Calu3 (cell line): ENCODE results near the gene TMPRSS13. TPM values are rescaled to one million over a fixed set of nuclear protein-coding genes. Genes with fewer than 3 reads are reported as not detected.
"Not testable (repeated sequence)": the region's sequence is repeated elsewhere in the genome, so short reads cannot be mapped to it uniquely, and the experiment has no call there.

Experiments used
- BruUV-seq: library from RNA; stranded (reverse); fragments of 400-500 nt; replicated peaks from 2 replicates; lab custom pipeline; 2021; lab: Mats Ljungman, UMichigan
- CTCF ChIA-PET: fragments of 300-600 bp; sonication (Branson Sonifier 250); formaldehyde crosslinking; loops from one replicate; lab custom pipeline; 2022; ENCODE audit warnings: antibody characterized with exemption; lab: Charles Lee
- DNase-seq: peaks from one replicate; pipeline ENCODE4 v3.0.0; 2022
- H3K27ac Mint-ChIP-seq: one replicate; pipeline ENCODE4 v1.8.0; 2022; ENCODE audit warnings: mixed read lengths; ENCODE audit not compliant: unreplicated experiment
- H3K27me3 Mint-ChIP-seq: one replicate; pipeline ENCODE4 v1.8.0; 2022; ENCODE audit warnings: mixed read lengths; ENCODE audit not compliant: unreplicated experiment
- H3K36me3 Mint-ChIP-seq: one replicate; pipeline ENCODE4 v1.8.0; 2022; ENCODE audit warnings: mild to moderate bottlenecking, moderate library complexity, mixed read lengths; ENCODE audit not compliant: insufficient read depth, unreplicated experiment
- H3K4me1 Mint-ChIP-seq: one replicate; pipeline ENCODE4 v1.8.0; 2022; ENCODE audit warnings: mild to moderate bottlenecking, low read depth, mixed read lengths; ENCODE audit not compliant: unreplicated experiment
- H3K4me3 Mint-ChIP-seq: one replicate; pipeline ENCODE4 v1.8.0; 2022; ENCODE audit warnings: mild to moderate bottlenecking, low read depth, moderate library complexity, mixed read lengths; ENCODE audit not compliant: unreplicated experiment
- H3K9me3 Mint-ChIP-seq: one replicate; pipeline ENCODE4 v1.8.0; 2022; ENCODE audit warnings: low read depth, mixed read lengths; ENCODE audit not compliant: unreplicated experiment
- intact Hi-C: fragments of 100-400 bp; cut with micrococcal nuclease; formaldehyde crosslinking; loops from one replicate; pipeline ENCODE4 v1.10.0; 2022; ENCODE audit not compliant: unreplicated experiment
- total RNA-seq: library from RNA; stranded (reverse); gene quantifications from 2 replicates; pipeline ENCODE4 v1.2.3, GENCODE V29; 2022
- TF ChIP-seq, protein P1 (sequence below): fragments of 200-600 bp; IDR thresholded peaks from one replicate; pipeline ENCODE4 v1.8.0; 2022; ENCODE audit warnings: antibody characterized with exemption; ENCODE audit not compliant: unreplicated experiment

The TMPRSS13 gene
- total RNA-seq, 1 experiment from 2014 or later: 2.3 TPM

DNA sequence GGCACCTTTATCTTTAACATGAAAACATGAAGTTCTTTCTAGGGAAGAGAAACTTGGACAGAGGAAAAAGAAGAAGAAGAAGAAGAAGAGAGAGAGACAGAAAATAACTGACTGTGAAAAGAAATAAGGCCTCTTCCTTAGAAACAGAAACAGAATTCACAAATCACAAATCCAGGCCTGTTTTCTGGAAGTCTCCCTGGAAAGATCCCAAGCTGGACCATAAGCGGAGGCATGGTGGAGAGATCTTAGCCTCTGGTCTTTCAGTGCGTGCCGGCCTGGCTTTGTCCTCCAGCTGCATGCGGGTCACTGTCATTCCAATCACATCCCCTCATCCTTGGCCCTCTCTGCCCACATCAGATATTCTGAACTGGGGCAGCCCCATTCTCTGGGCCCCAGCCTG, 59.6 kb downstream of the TMPRSS13 start:
- no peaks in the 10 kb centered on the region for H3K36me3 Mint-ChIP-seq
- no peak overlapping the region for H3K27ac Mint-ChIP-seq
- BruUV-seq: no TSS peak
- no peak for DNase-seq
- H3K27me3 Mint-ChIP-seq: peaks cover 66% of the 10 kb centered on the region
- TF ChIP-seq, protein P1, sequence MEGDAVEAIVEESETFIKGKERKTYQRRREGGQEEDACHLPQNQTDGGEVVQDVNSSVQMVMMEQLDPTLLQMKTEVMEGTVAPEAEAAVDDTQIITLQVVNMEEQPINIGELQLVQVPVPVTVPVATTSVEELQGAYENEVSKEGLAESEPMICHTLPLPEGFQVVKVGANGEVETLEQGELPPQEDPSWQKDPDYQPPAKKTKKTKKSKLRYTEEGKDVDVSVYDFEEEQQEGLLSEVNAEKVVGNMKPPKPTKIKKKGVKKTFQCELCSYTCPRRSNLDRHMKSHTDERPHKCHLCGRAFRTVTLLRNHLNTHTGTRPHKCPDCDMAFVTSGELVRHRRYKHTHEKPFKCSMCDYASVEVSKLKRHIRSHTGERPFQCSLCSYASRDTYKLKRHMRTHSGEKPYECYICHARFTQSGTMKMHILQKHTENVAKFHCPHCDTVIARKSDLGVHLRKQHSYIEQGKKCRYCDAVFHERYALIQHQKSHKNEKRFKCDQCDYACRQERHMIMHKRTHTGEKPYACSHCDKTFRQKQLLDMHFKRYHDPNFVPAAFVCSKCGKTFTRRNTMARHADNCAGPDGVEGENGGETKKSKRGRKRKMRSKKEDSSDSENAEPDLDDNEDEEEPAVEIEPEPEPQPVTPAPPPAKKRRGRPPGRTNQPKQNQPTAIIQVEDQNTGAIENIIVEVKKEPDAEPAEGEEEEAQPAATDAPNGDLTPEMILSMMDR: no peak
- H3K4me3 Mint-ChIP-seq: no peak overlapping the region
- H3K4me1 Mint-ChIP-seq: no peaks in the 10 kb centered on the region
- intact Hi-C loops: no loop called here
- CTCF ChIA-PET: no interaction called here
- H3K9me3 Mint-ChIP-seq: no peaks in the 10 kb centered on the region

DNA sequence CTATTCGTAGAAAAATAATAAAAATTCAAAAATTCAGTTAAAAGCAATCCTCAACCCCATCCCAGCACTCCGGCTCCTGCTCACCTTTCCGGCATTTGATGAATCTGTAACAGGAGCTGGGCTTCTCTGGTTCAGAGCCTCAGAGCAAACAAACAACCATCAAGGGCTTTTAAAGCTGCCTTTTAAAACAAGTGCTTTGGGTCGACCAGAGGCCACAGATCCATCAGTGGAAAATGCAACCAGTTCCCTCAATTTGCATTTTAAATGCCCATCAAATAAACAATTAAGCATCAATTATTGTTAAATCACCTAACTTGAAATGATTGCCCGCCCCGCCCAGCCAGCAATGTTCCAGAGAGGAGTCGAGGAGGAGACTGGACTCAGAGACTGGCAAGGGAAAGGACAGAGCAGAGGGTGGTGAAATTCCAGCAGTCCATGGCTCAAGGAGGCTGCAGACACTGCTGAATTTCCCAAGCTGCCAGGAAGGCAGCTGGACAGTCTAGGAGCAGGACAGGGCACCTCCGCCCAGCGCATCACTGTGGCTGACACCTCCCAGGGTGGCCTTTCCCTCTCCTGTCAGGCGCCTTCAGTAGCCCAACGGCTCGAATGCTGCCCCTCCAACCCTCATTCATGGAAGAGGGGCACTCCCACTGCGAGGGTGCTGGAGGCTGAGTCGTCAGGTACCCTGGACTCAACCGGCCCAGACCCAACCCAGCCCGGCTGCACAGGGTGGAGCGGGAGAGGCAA, 60.2 kb downstream of the TMPRSS13 start:
- BruUV-seq: no TSS peak
- peaks cover 60% of the 10 kb centered on the region for H3K27me3 Mint-ChIP-seq
- H3K9me3 Mint-ChIP-seq: no peaks in the 10 kb centered on the region
- CTCF ChIA-PET: no interaction called here
- no peak overlapping the region for H3K27ac Mint-ChIP-seq
- H3K4me1 Mint-ChIP-seq: no peaks in the 10 kb centered on the region
- no peak overlapping the region for H3K4me3 Mint-ChIP-seq
- DNase-seq: no peak
- H3K36me3 Mint-ChIP-seq: no peaks in the 10 kb centered on the region
- TF ChIP-seq, protein P1: no peak
- intact Hi-C loops: no loop called here

DNA sequence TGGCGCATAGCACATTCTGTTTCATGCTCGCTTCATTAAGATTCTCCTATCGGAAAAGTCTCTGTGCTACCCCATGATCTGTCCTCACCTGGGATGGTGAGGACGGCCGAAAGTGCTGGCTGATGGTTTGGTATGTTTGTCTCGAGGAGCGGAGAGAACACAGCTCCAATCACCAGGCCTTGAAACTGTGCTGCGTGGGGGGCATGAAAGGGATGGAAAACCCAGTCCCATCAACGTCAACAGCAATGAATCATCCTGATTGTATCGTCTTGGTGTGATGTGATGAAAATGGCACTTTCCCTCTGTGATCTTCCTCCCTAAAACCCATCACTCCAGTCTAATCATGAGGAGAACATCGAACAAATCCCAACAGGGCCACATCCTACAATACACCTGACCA, 61.1 kb downstream of the TMPRSS13 start:
- peaks cover 51% of the 10 kb centered on the region for H3K27me3 Mint-ChIP-seq
- H3K27ac Mint-ChIP-seq: no peak overlapping the region
- no peaks in the 10 kb centered on the region for H3K4me1 Mint-ChIP-seq
- CTCF ChIA-PET: interaction anchor here (0.6 kb wide), 1 partner anchor 12 kb away, joined by 3 read pairs; no protein-coding TSS in a partner anchor
- intact Hi-C loops: no loop called here
- no TSS peak for BruUV-seq
- no peak for DNase-seq
- H3K36me3 Mint-ChIP-seq: no peaks in the 10 kb centered on the region
- no peak overlapping the region for H3K4me3 Mint-ChIP-seq
- TF ChIP-seq, protein P1: no peak
- no peaks in the 10 kb centered on the region for H3K9me3 Mint-ChIP-seq

DNA sequence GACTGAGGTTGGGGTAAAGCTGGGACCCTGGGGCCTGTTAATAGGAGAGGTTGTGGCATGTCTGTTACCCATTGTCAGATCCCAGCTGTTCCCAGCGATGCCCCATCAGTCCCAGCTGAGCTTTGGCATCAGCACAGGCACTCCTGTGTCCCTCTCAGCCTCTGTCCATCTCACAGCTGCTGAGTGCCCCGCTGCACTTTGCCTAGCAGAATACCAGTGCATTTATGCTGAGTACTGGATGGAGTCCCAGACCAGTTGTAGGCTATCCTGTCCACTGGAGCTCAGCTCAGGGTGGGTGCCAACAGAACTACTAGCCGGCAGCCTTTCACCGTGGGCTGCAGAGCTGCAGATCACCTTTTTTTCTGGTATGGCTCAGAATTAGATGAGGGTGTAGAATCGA, 62.7 kb downstream of the TMPRSS13 start:
- no peak for DNase-seq
- H3K9me3 Mint-ChIP-seq: no peaks in the 10 kb centered on the region
- BruUV-seq: no TSS peak
- intact Hi-C loops: no loop called here
- H3K27me3 Mint-ChIP-seq: peaks cover 36% of the 10 kb centered on the region
- no peak overlapping the region for H3K27ac Mint-ChIP-seq
- CTCF ChIA-PET: no interaction called here
- no peaks in the 10 kb centered on the region for H3K4me1 Mint-ChIP-seq
- no peak overlapping the region for H3K4me3 Mint-ChIP-seq
- TF ChIP-seq, protein P1: no peak
- no peaks in the 10 kb centered on the region for H3K36me3 Mint-ChIP-seq

DNA sequence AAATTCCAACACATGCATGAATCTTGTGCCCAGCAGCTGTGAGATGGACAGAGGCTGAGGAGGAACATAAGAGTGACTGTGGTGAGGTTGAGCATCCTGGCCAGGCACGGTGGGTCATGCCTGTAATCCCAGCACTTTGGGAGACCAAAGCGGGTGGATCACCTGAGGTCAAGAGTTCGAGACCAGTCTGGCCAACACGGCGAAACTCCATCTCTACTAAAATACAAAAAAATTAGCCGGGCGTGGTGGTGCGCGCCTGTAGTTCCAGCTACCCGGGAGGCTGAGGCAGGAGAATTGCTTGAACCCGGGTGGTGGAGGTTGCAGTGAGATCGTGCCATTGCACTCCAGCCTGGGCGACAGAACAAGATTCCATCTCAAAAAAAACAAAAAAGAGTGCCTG, 63.7 kb downstream of the TMPRSS13 start:
- CTCF ChIA-PET, BruUV-seq, H3K9me3 Mint-ChIP-seq, DNase-seq, H3K4me3 Mint-ChIP-seq, H3K4me1 Mint-ChIP-seq, H3K36me3 Mint-ChIP-seq, intact Hi-C loops, H3K27ac Mint-ChIP-seq: not testable (repeated sequence)
- peaks cover 44% of the 10 kb centered on the region for H3K27me3 Mint-ChIP-seq
